Sigmoid colon (tissue), 7 donors: ENCODE data around the gene USP31. TPM values are rescaled to one million over a fixed set of nuclear protein-coding genes. Genes with fewer than 3 reads are reported as not detected.

Source experiments
- DNase-seq: peaks from one replicate; pipeline ENCODE4 v3.0.0-alpha.2; 2019
- H3K27ac ChIP-seq, 4 donors: fragments of 200-600 bp; sonication (generic); one replicate each; pipeline ENCODE4 v1.5.1; 2016 to 2019; ENCODE audit warnings: mild to moderate bottlenecking in 1 of 4
- H3K27me3 ChIP-seq, 3 donors: fragments of 200-600 bp; sonication (generic); one replicate each; pipeline ENCODE4 v1.5.1; 2019; ENCODE audit warnings: mild to moderate bottlenecking in 1 of 3
- H3K36me3 ChIP-seq, 4 donors: fragments of 200-600 bp; sonication (generic); one replicate each; pipeline ENCODE4 v1.5.1; 2016 to 2019
- H3K4me1 ChIP-seq, 4 donors: fragments of 200-600 bp; sonication (generic); one replicate each; pipeline ENCODE4 v1.5.1; 2017 to 2019
- H3K4me3 ChIP-seq, 4 donors: fragments of 200-600 bp; sonication (generic); one replicate each; pipeline ENCODE4 v1.5.1; 2017 to 2019; ENCODE audit warnings: mild to moderate bottlenecking in 2 of 4, moderate library complexity in 1 of 4
- H3K9me3 ChIP-seq, 4 donors: fragments of 200-600 bp in 3 of 4; sonication (generic) in 3 of 4; one replicate each; pipeline versions ENCODE4 v1.5.1 to v1.6.1; 2013 to 2019
- EP300 ChIP-seq, 4 donors: sonication (generic); formaldehyde crosslinking; IDR thresholded peaks; one replicate each; pipeline ENCODE4 v1.6.1; 2017; ENCODE audit warnings: antibody characterized with exemption in 4 of 4
- POLR2A ChIP-seq, 2 donors: fragments of 450-650 bp; IDR thresholded peaks; one replicate each; pipeline ENCODE4 v1.6.1; 2016; ENCODE audit warnings: antibody characterized with exemption in 2 of 2, mild to moderate bottlenecking in 2 of 2, moderate library complexity in 2 of 2
- POLR2AphosphoS5 ChIP-seq, 4 donors: sonication (generic); formaldehyde crosslinking; IDR thresholded peaks; one replicate each; pipeline ENCODE4 v1.6.1; 2017; ENCODE audit warnings: antibody characterized with exemption in 4 of 4
- WGBS, 2 donors: extraction: QIAGEN DNeasy Blood & Tissue Kit; methylation state at CpG; one replicate each; pipeline ENCODE4 v1.1.7; 2013; 5-methylcytosine and 5-hydroxymethylcytosine counted together
- intact Hi-C: fragments of 100-400 bp; cut with DNase I; formaldehyde crosslinking; loops from one replicate; pipeline ENCODE4 v1.15.1; 2023
- polyA plus RNA-seq, 3 donors: library from polyadenylated mRNA; stranded (reverse); fragments of 200-250 nt; gene quantifications; one replicate each; pipeline ENCODE4 v1.2.3, GENCODE V29; 2013
- total RNA-seq, 4 donors: library from RNA; depleted of rRNA; stranded (reverse); fragments of >200 nt; gene quantifications; one replicate each; pipeline ENCODE4 v1.1.0, GENCODE V29; 2016
- TF ChIP-seq, protein P1 (sequence below), 4 experiments: fragments of 450-650 bp in 3 of 4; fragments of 200-600 bp in 1 of 4; IDR thresholded peaks; one replicate each; pipeline ENCODE4 v1.5.1; 2016 to 2019; ENCODE audit warnings: antibody characterized with exemption in 4 of 4, mild to moderate bottlenecking in 3 of 4, moderate library complexity in 2 of 4
- donor health status: healthy with polysubstance abuse.
- donor health status: Bipolar disorder and iron deficiency.
- donor health status: healthy.

Gene USP31
- total and polyA plus RNA-seq, 7 donors: 0.60 to 21.0 (median 12.7) TPM

DNA sequence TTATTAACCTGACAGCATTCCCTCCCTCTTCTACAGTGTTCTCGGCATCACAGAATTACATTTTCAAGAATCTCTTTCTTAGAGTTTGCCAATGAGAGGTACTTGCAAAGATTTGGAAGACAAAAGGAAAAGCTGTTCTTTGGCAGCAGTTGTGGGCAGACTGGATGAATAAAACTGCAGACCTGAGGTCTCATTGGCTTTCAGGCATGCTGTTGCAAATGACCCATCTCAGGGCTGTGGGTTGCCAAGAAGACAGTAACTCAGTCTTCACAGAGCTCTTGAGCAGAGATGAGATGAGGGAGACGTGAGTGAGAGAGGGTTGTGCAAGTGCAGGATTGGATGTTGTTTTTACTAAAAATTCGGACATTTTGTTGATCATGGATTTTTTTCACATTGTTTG is 11.3 kb upstream of the USP31 start:
- WGBS, 2 donors: 78% methylated on average over 3 of the region's 3 CpGs
- Histone ChIP-seq H3K27me3 (no peaks in the 10 kb centered on the region), H3K4me1 (no peaks in the 10 kb centered on the region), H3K4me3 (no peak overlapping the region), H3K9me3 (peaks cover 0 to 3% (median 0%) of the 10 kb centered on the region in 4 donors), H3K27ac (no peak overlapping the region), H3K36me3 (no peaks in the 10 kb centered on the region)
- DNase-seq: no peak
- TF ChIP-seq, protein P1, sequence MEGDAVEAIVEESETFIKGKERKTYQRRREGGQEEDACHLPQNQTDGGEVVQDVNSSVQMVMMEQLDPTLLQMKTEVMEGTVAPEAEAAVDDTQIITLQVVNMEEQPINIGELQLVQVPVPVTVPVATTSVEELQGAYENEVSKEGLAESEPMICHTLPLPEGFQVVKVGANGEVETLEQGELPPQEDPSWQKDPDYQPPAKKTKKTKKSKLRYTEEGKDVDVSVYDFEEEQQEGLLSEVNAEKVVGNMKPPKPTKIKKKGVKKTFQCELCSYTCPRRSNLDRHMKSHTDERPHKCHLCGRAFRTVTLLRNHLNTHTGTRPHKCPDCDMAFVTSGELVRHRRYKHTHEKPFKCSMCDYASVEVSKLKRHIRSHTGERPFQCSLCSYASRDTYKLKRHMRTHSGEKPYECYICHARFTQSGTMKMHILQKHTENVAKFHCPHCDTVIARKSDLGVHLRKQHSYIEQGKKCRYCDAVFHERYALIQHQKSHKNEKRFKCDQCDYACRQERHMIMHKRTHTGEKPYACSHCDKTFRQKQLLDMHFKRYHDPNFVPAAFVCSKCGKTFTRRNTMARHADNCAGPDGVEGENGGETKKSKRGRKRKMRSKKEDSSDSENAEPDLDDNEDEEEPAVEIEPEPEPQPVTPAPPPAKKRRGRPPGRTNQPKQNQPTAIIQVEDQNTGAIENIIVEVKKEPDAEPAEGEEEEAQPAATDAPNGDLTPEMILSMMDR (IDR thresholded peaks at IDR 0.05): no peak
- intact Hi-C loops: no loop called here

DNA sequence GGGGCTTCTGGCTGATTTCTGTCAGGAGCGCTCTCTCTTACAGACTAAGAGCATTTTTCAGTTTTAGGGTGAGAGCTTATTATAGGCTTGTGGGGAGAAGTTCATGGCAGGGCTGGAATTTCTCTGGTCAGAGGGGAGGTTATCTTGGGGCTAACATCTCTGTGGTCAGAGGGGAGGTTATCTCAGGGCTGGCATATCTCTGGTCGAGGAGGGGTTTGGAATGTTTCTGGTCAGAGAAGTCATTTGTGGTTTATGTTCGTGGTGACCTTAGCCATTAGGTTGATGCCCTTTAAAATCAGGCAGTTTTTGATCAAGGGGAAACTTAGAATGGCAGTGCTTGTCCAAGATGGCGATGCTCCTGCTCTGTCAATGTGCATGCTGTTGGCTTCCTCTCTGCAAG is 10.8 kb upstream of the USP31 start:
- H3K27me3 ChIP-seq: no peaks in the 10 kb centered on the region
- intact Hi-C loops: no loop called here
- H3K27ac ChIP-seq: no peak overlapping the region
- WGBS, 2 donors: 74 to 80% methylated on average over 4 of the region's 4 CpGs
- H3K4me1 ChIP-seq: no peaks in the 10 kb centered on the region
- no peak for TF ChIP-seq POLR2AphosphoS5 (IDR thresholded peaks at IDR 0.05)
- TF ChIP-seq POLR2A (IDR thresholded peaks at IDR 0.05): no peak
- no peak for TF ChIP-seq EP300 (IDR thresholded peaks at IDR 0.05)
- no peaks in the 10 kb centered on the region for H3K36me3 ChIP-seq
- peaks cover 0 to 3% (median 0%) of the 10 kb centered on the region in 4 donors for H3K9me3 ChIP-seq
- no peak overlapping the region for H3K4me3 ChIP-seq
- no peak for DNase-seq

DNA sequence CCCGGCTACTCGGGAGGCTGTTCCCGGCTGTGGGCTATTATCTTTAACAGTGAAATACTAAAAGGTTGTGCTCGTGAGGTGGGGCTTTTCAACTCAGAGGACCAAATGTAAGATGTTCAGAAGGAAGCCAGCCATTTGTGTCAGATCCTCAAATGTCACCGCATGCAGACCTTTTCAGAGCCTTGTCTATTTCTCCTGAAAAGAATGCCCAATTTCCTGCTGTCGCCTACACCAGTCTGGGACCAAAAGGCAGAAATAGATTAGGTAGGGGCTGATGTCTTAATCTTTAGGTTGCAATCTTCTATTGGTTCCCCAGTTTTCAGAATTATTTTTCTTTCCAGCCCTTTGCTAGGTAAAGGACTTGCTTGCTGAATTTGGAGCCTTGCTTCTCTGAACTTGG is 8.9 kb upstream of the USP31 start:
- no peaks in the 10 kb centered on the region for H3K4me1 ChIP-seq
- no peaks in the 10 kb centered on the region for H3K27me3 ChIP-seq
- no peak overlapping the region for H3K4me3 ChIP-seq
- WGBS, 2 donors: 95 to 96% methylated on average over 6 of the region's 6 CpGs
- TF ChIP-seq POLR2AphosphoS5 (IDR thresholded peaks at IDR 0.05) (no peak), EP300 (IDR thresholded peaks at IDR 0.05) (no peak), POLR2A (IDR thresholded peaks at IDR 0.05) (no peak)
- TF ChIP-seq, protein P1 (IDR thresholded peaks at IDR 0.05): no peak
- DNase-seq: no peak
- no peak overlapping the region for H3K27ac ChIP-seq
- H3K9me3 ChIP-seq: no peaks in the 10 kb centered on the region
- H3K36me3 ChIP-seq: no peaks in the 10 kb centered on the region
- intact Hi-C loops: loop anchor here (5.0 kb wide), 1 partner anchor 76 kb away; no protein-coding TSS in a partner anchor

DNA sequence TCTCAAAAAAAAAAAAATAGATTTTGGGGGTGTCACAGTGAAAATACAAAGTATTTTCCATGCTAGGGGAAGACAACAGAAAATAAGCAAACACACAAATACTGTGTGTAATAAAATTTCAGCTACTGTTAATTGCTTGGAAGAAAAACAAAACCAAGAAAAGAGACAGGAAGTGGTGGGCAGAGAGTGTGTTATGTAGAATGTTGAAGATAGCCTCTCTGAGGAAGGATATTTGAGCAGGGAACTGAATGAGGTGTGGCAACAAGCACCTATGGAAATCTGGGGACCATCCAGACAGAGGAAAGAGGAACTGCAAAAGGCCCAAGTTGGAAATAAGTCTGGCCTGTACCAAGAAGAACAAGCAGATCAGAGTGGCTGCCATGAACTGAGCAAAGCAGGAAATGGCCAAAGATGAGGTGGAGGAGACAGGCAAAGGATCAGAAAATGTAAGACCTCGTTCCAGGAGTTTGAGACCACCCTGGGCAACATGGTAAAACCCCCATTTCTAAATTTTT is 7.8 kb upstream of the USP31 start:
- no peaks in the 10 kb centered on the region for H3K27me3 ChIP-seq
- 78 to 81% methylated on average over 1 of the region's 1 CpG for WGBS, 2 donors
- no peaks in the 10 kb centered on the region for H3K36me3 ChIP-seq
- intact Hi-C loops: loop anchor here (5.0 kb wide), 1 partner anchor 75 kb away; no protein-coding TSS in a partner anchor
- no peak overlapping the region for H3K4me3 ChIP-seq
- no peak for DNase-seq
- no peaks in the 10 kb centered on the region for H3K9me3 ChIP-seq
- H3K27ac ChIP-seq: no peak overlapping the region
- TF ChIP-seq POLR2AphosphoS5 (IDR thresholded peaks at IDR 0.05) (no peak), POLR2A (IDR thresholded peaks at IDR 0.05) (no peak), EP300 (IDR thresholded peaks at IDR 0.05) (no peak)
- TF ChIP-seq, protein P1 (IDR thresholded peaks at IDR 0.05): no peak
- H3K4me1 ChIP-seq: no peaks in the 10 kb centered on the region

DNA sequence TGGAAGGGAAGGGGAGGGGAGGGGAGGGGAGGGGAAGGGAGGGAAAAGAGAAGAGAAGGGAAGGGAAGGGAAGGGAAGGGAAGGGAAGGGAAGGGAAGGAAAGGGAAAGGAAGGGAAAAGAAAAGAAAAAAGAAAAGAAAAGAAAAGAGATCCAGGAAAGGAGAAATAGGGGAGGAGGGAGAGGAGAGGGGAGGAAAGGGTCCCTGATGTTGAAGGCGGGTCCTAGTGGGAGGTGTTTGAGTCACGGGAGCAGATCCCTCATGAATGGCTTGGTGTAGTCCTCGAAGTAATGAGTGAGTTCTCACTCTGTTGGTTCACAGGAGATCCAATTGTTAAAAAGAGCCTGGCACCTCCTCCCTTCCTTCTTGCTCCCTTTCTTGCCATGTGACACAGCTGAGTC is 6.9 kb upstream of the USP31 start:
- Histone ChIP-seq H3K9me3 (no peaks in the 10 kb centered on the region), H3K36me3 (no peaks in the 10 kb centered on the region), H3K4me1 (no peaks in the 10 kb centered on the region), H3K27me3 (no peaks in the 10 kb centered on the region), H3K4me3 (no peak overlapping the region), H3K27ac (no peak overlapping the region)
- TF ChIP-seq EP300 (IDR thresholded peaks at IDR 0.05) (no peak), POLR2A (IDR thresholded peaks at IDR 0.05) (no peak), POLR2AphosphoS5 (IDR thresholded peaks at IDR 0.05) (no peak)
- TF ChIP-seq, protein P1 (IDR thresholded peaks at IDR 0.05): no peak
- intact Hi-C loops: loop anchor here (5.0 kb wide), 1 partner anchor 74 kb away; no protein-coding TSS in a partner anchor
- 75 to 85% methylated on average over 3 of the region's 3 CpGs for WGBS, 2 donors
- no peak for DNase-seq
